ENCODE results near the gene MYLK.
A peak's percentile ranks its signal among the peaks of the same experiment; 100 is the strongest.

The MYLK gene

DNA sequence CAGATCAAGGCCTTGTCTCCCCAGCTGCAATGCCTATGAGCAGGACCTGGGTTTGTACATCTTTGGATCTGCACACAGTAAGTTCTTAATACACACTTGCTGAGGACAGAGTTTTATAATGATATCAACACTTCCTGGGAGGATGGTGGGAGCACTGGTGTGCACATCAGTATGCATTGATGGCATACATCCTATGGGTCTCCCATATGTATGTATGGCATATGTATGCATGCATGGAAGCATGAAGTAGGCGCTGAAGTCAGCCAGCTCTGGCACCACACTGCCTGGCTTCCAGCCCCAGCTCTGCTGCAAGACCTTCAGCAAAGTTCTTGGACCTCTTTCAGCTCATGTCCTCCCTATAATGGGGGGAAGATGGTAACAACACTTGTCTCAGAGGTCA, 68.2 kb downstream of the MYLK start:
- ATAC-seq (ENCODE audit: low read depth) (no peak), DNase-seq (ENCODE audit: low spot score) (no peak)
- H3K4me3 ChIP-seq (ENCODE audit: severe bottlenecking), result no peak overlapping the region
- no peaks in the 10 kb centered on the region for H3K36me3 ChIP-seq (ENCODE audit: low read depth)
- no peaks in the 10 kb centered on the region for H3K9me3 ChIP-seq (ENCODE audit: severe bottlenecking)
- H3K27me3 ChIP-seq (ENCODE audit: insufficient read depth, poor library complexity, severe bottlenecking), result no peaks in the 10 kb centered on the region
- H3K27ac ChIP-seq (ENCODE audit: poor library complexity, severe bottlenecking), result peak overlapping the region; percentile 55
- TF ChIP-seq CTCF (IDR thresholded peaks at IDR 0.05; ENCODE audit: poor library complexity, severe bottlenecking), result no peak
- H3K4me1 ChIP-seq (ENCODE audit: insufficient read depth, poor library complexity, severe bottlenecking), result peaks cover 28% of the 10 kb centered on the region

- H3K4me1 ChIP-seq (ENCODE audit: insufficient read depth, poor library complexity, severe bottlenecking), result peaks cover 25% of the 10 kb centered on the region
- no peaks in the 10 kb centered on the region for H3K9me3 ChIP-seq (ENCODE audit: severe bottlenecking)
- H3K27ac ChIP-seq (ENCODE audit: poor library complexity, severe bottlenecking), result no peak overlapping the region
- TF ChIP-seq CTCF (IDR thresholded peaks at IDR 0.05; ENCODE audit: poor library complexity, severe bottlenecking), result no peak
- H3K4me3 ChIP-seq (ENCODE audit: severe bottlenecking), result no peak overlapping the region
- H3K27me3 ChIP-seq (ENCODE audit: insufficient read depth, poor library complexity, severe bottlenecking), result no peaks in the 10 kb centered on the region
- ATAC-seq (ENCODE audit: low read depth), result no peak
- no peaks in the 10 kb centered on the region for H3K36me3 ChIP-seq (ENCODE audit: low read depth)
- DNase-seq (ENCODE audit: low spot score), result no peak
Measured at GRCh38 chr3:123813876-123814275, 70.3 kb downstream of the MYLK start.

GRCh38 chr3:123809597-123809996, 74.5 kb downstream of the MYLK start:
- H3K4me3 ChIP-seq (ENCODE audit: severe bottlenecking), result no peak overlapping the region

GRCh38 chr3:123808812-123809211, 75.3 kb downstream of the MYLK start:
- no peaks in the 10 kb centered on the region for H3K36me3 ChIP-seq (ENCODE audit: low read depth)
- H3K27ac ChIP-seq (ENCODE audit: poor library complexity, severe bottlenecking), result peak overlapping the region; percentile 67
- peaks cover 21% of the 10 kb centered on the region for H3K4me1 ChIP-seq (ENCODE audit: insufficient read depth, poor library complexity, severe bottlenecking)
- no peaks in the 10 kb centered on the region for H3K9me3 ChIP-seq (ENCODE audit: severe bottlenecking)
- H3K27me3 ChIP-seq (ENCODE audit: insufficient read depth, poor library complexity, severe bottlenecking), result no peaks in the 10 kb centered on the region
- no peak for TF ChIP-seq CTCF (IDR thresholded peaks at IDR 0.05; ENCODE audit: poor library complexity, severe bottlenecking)
- DNase-seq (ENCODE audit: low spot score), result no peak
- H3K4me3 ChIP-seq (ENCODE audit: severe bottlenecking), result no peak overlapping the region
- no peak for ATAC-seq (ENCODE audit: low read depth)

More at GRCh38 chr3:123809597-123809996, 74.5 kb downstream of the MYLK start:
- no peak for TF ChIP-seq CTCF (IDR thresholded peaks at IDR 0.05; ENCODE audit: poor library complexity, severe bottlenecking)
- ATAC-seq (ENCODE audit: low read depth), result no peak
- H3K4me1 ChIP-seq (ENCODE audit: insufficient read depth, poor library complexity, severe bottlenecking), result peaks cover 21% of the 10 kb centered on the region
- H3K36me3 ChIP-seq (ENCODE audit: low read depth), result no peaks in the 10 kb centered on the region
- no peaks in the 10 kb centered on the region for H3K9me3 ChIP-seq (ENCODE audit: severe bottlenecking)
- H3K27me3 ChIP-seq (ENCODE audit: insufficient read depth, poor library complexity, severe bottlenecking), result no peaks in the 10 kb centered on the region
- DNase-seq (ENCODE audit: low spot score), result no peak
- H3K27ac ChIP-seq (ENCODE audit: poor library complexity, severe bottlenecking), result no peak overlapping the region

GRCh38 chr3:123807820-123808219, 76.3 kb downstream of the MYLK start:
- no peak for TF ChIP-seq CTCF (IDR thresholded peaks at IDR 0.05; ENCODE audit: poor library complexity, severe bottlenecking)
- no peaks in the 10 kb centered on the region for H3K27me3 ChIP-seq (ENCODE audit: insufficient read depth, poor library complexity, severe bottlenecking)
- ATAC-seq (ENCODE audit: low read depth) (peak; percentile 92), DNase-seq (ENCODE audit: low spot score) (peak; percentile 88)
- H3K9me3 ChIP-seq (ENCODE audit: severe bottlenecking), result no peaks in the 10 kb centered on the region
- H3K36me3 ChIP-seq (ENCODE audit: low read depth), result no peaks in the 10 kb centered on the region
- H3K4me3 ChIP-seq (ENCODE audit: severe bottlenecking), result no peak overlapping the region
- peaks cover 21% of the 10 kb centered on the region for H3K4me1 ChIP-seq (ENCODE audit: insufficient read depth, poor library complexity, severe bottlenecking)
- peak overlapping the region; percentile 67 for H3K27ac ChIP-seq (ENCODE audit: poor library complexity, severe bottlenecking)

Measured in RWPE2 (cell line).